Fibroblast of pulmonary artery (primary cell): ENCODE data around the gene PIMREG.
"Not testable (repeated sequence)": the region's sequence is repeated elsewhere in the genome, so short reads cannot be mapped to it uniquely, and the experiment has no call there.

Source experiments
- DNase-seq: peaks from one replicate; pipeline ENCODE4 v3.0.0-alpha.2; 2010; ENCODE audit warnings: low read depth
- H3K4me3 ChIP-seq: replicated peaks from 2 replicates; pipeline ENCODE4 v1.5.1; 2011; ENCODE audit warnings: low read depth, mild to moderate bottlenecking, control low read depth, low read length, moderate library complexity
- CTCF ChIP-seq: IDR thresholded peaks from 2 replicates; pipeline ENCODE4 v1.5.1; 2011; ENCODE audit warnings: mild to moderate bottlenecking, control low read depth, low read length, inconsistent platforms; ENCODE audit errors: missing control alignments

Gene PIMREG

GRCh38 chr17:6477831-6478383, 33.7 kb downstream of the PIMREG start:
- DNase-seq, result no peak
- no peak for TF ChIP-seq CTCF
- no peak overlapping the region for H3K4me3 ChIP-seq

GRCh38 chr17:6478486-6478885, 34.2 kb downstream of the PIMREG start:
- H3K4me3 ChIP-seq, result no peak overlapping the region
- no peak for TF ChIP-seq CTCF
- no peak for DNase-seq

GRCh38 chr17:6479622-6480302, 35.5 kb downstream of the PIMREG start:
- TF ChIP-seq CTCF, result no peak
- DNase-seq, result peak; percentile 26
- no peak overlapping the region for H3K4me3 ChIP-seq

- DNase-seq, result no peak
- no peak for TF ChIP-seq CTCF
- no peak overlapping the region for H3K4me3 ChIP-seq
Observed at GRCh38 chr17:6480303-6480675, 36.0 kb downstream of the PIMREG start.

GRCh38 chr17:6482105-6482455, 37.8 kb downstream of the PIMREG start:
- H3K4me3 ChIP-seq, result no peak overlapping the region
- DNase-seq, result no peak
- TF ChIP-seq CTCF, result no peak

GRCh38 chr17:6482796-6483195, 38.5 kb downstream of the PIMREG start:
- H3K4me3 ChIP-seq, DNase-seq: not testable (repeated sequence)

- DNase-seq, result no peak
- TF ChIP-seq CTCF, result no peak
- H3K4me3 ChIP-seq, result no peak overlapping the region
Observed at GRCh38 chr17:6483507-6483906, 39.3 kb downstream of the PIMREG start.
